SK-N-SH treated with all-trans-retinoic acid at 6 μM for 48 hours (cell line): Measurements from ENCODE around the gene ARPC5L.

ENCODE experiments used
- ATAC-seq: fragments of 200-7000 bp; cut with Tn5 transposase; 3 replicates; pipeline ENCODE4 v1.9.1; 2020; ENCODE audit warnings: mild to moderate bottlenecking, moderate library complexity
- BACH2 ChIP-seq: fragments of 250-450 bp; sonication (Bioruptor Pico); IDR thresholded peaks from 2 replicates; pipeline ENCODE4 v1.9.0; 2021; ENCODE audit warnings: mild to moderate bottlenecking, borderline replicate concordance
- CREB5 ChIP-seq: fragments of 250-450 bp; sonication (Bioruptor Pico); IDR thresholded peaks from 2 replicates; pipeline ENCODE4 v1.5.1; 2020; ENCODE audit warnings: low read depth, mild to moderate bottlenecking, moderate library complexity
- CSRNP3 ChIP-seq: fragments of 250-450 bp; sonication (Bioruptor Pico); IDR thresholded peaks from 2 replicates; pipeline ENCODE4 v1.5.1; 2021; ENCODE audit warnings: mild to moderate bottlenecking, moderate library complexity
- ESRRG ChIP-seq: fragments of 250-450 bp; sonication (Bioruptor Pico); IDR thresholded peaks from 2 replicates; pipeline ENCODE4 v1.6.1; 2021; ENCODE audit warnings: mild to moderate bottlenecking
- ISL1 ChIP-seq: fragments of 250-450 bp; sonication (Bioruptor Pico); IDR thresholded peaks from 2 replicates; pipeline ENCODE4 v2.1.2; 2022; ENCODE audit warnings: mild to moderate bottlenecking, moderate library complexity
- OSR1 ChIP-seq: fragments of 250-450 bp; sonication (Bioruptor Pico); IDR thresholded peaks from 2 replicates; pipeline ENCODE4 v1.8.0; 2022; ENCODE audit warnings: moderate library complexity, mild to moderate bottlenecking, inconsistent platforms
- PATZ1 ChIP-seq: fragments of 250-450 bp; sonication (Bioruptor Pico); IDR thresholded peaks from 2 replicates; pipeline ENCODE4 v1.8.0; 2020; ENCODE audit warnings: mild to moderate bottlenecking, moderate library complexity, borderline replicate concordance
- POU6F1 ChIP-seq: fragments of 250-450 bp; sonication (Bioruptor Pico); IDR thresholded peaks from 2 replicates; pipeline ENCODE4 v1.8.0; 2021; ENCODE audit warnings: low read depth, mild to moderate bottlenecking, moderate library complexity, borderline replicate concordance
- PPARA ChIP-seq: fragments of 250-450 bp; sonication (Bioruptor Pico); IDR thresholded peaks from 2 replicates; pipeline ENCODE4 v1.5.0; 2020; ENCODE audit warnings: mild to moderate bottlenecking, borderline replicate concordance
- RARB ChIP-seq: fragments of 250-450 bp; sonication (Bioruptor Pico); IDR thresholded peaks from 2 replicates; pipeline ENCODE4 v1.8.0; 2021; ENCODE audit warnings: mild to moderate bottlenecking, moderate library complexity
- SNAI2 ChIP-seq: fragments of 250-450 bp; sonication (Bioruptor Pico); IDR thresholded peaks from 2 replicates; pipeline ENCODE4 v1.5.0; 2020; ENCODE audit warnings: mild to moderate bottlenecking, moderate library complexity
- TCF4 ChIP-seq: fragments of 250-450 bp; sonication (Bioruptor Pico); IDR thresholded peaks from 2 replicates; pipeline ENCODE4 v1.8.0; 2021; ENCODE audit warnings: mild to moderate bottlenecking, moderate library complexity, borderline replicate concordance
- TOX ChIP-seq: fragments of 250-450 bp; sonication (Bioruptor Pico); IDR thresholded peaks from 2 replicates; pipeline ENCODE4 v1.8.0; 2021; ENCODE audit warnings: mild to moderate bottlenecking, moderate library complexity, borderline replicate concordance
- TSHZ2 ChIP-seq: fragments of 250-450 bp; sonication (Bioruptor Pico); IDR thresholded peaks from 2 replicates; pipeline ENCODE4 v1.5.0; 2020; ENCODE audit warnings: mild to moderate bottlenecking, moderate library complexity
- ZC3H10 ChIP-seq: fragments of 250-450 bp; sonication (Bioruptor Pico); IDR thresholded peaks from 2 replicates; pipeline ENCODE4 v1.5.1; 2021; ENCODE audit warnings: mild to moderate bottlenecking, moderate library complexity
- ZNF565 ChIP-seq: fragments of 450-650 bp; formaldehyde crosslinking; conservative IDR thresholded peaks from 2 replicates; pipeline ENCODE4 v1.5.0; 2020; ENCODE audit warnings: low read depth, mild to moderate bottlenecking, moderate library complexity
- ZNF70 ChIP-seq: fragments of 450-650 bp; formaldehyde crosslinking; IDR thresholded peaks from 2 replicates; pipeline ENCODE4 v1.5.0; 2020; ENCODE audit warnings: mild to moderate bottlenecking, moderate library complexity
- ZNF8 ChIP-seq: fragments of 450-650 bp; formaldehyde crosslinking; IDR thresholded peaks from 2 replicates; pipeline ENCODE4 v1.5.0; 2020; ENCODE audit warnings: mild to moderate bottlenecking, moderate library complexity

ARPC5L gene

GRCh38 chr9:124861342-124862229, at the start of gene ARPC5L, which contains the start of gene RPL35:
TSS of gene ARPC5L (plus strand) at chr9:124862130. CDS start at chr9:124869291, 7,161 bp downstream.
TSS of gene RPL35 (minus strand) at chr9:124861957. CDS start at chr9:124861912, 45 bp downstream.
- ATAC-seq, result peak; percentile 95
- TF ChIP-seq TSHZ2, result 0 out of 2 replicates have a peak, but pooled peaks have one; percentile 26
- no peak for TF ChIP-seq SNAI2 (CRISPR knock-in tag)
- TF ChIP-seq, all 23 proteins: peak for 1

- ATAC-seq, result peak; percentile 85
- peak; percentile 71; the same call in 1 of the 2 replicates for TF ChIP-seq PATZ1 (CRISPR knock-in tag)
- no peak for TF ChIP-seq RARB (CRISPR knock-in tag)
Measured at GRCh38 chr9:124812441-124812876, 49.5 kb upstream of the ARPC5L start.

GRCh38 chr9:124813041-124813440, 48.9 kb upstream of the ARPC5L start:
- TF ChIP-seq ISL1 (no peak), BACH2 (CRISPR knock-in tag) (no peak), SNAI2 (CRISPR knock-in tag) (no peak), OSR1 (CRISPR knock-in tag) (no peak), ZNF70 (CRISPR knock-in tag) (no peak)
- ATAC-seq, result no peak

- no peak for ATAC-seq
- no peak for TF ChIP-seq CREB5 (CRISPR knock-in tag)
- no peak for TF ChIP-seq ZNF565
- no peak for TF ChIP-seq BACH2 (CRISPR knock-in tag)
- TF ChIP-seq ZC3H10 (CRISPR knock-in tag), result no peak
- TF ChIP-seq TSHZ2, result no peak
- no peak for TF ChIP-seq POU6F1
- no peak for TF ChIP-seq ZNF8 (CRISPR knock-in tag)
- TF ChIP-seq ESRRG (CRISPR knock-in tag), result no peak
- no peak for TF ChIP-seq TCF4 (CRISPR knock-in tag)
- TF ChIP-seq RARB (CRISPR knock-in tag), result no peak
- TF ChIP-seq PATZ1 (CRISPR knock-in tag), result no peak
- no peak for TF ChIP-seq ISL1
- no peak for TF ChIP-seq OSR1 (CRISPR knock-in tag)
- TF ChIP-seq TOX (CRISPR knock-in tag), result no peak
- no peak for TF ChIP-seq PPARA (CRISPR knock-in tag)
- TF ChIP-seq CSRNP3 (CRISPR knock-in tag), result no peak
- no peak for TF ChIP-seq SNAI2 (CRISPR knock-in tag)
Measured at GRCh38 chr9:124813501-124814163, 48.3 kb upstream of the ARPC5L start.
